Stimulated activated CD4-positive, alpha-beta T cell treated with anti-CD3 and anti-CD28 coated beads, Interleukin-2, amount 100 ng/mL, for 48 hours (primary cell): ENCODE results near the gene INTS7.
"Not testable (repeated sequence)": the region's sequence is repeated elsewhere in the genome, so short reads cannot be mapped to it uniquely, and the experiment has no call there.

Experiments
- DNase-seq, 2 donors: peaks; one replicate each; pipeline ENCODE4 v3.0.0-alpha.2; 2020

Gene INTS7

DNA sequence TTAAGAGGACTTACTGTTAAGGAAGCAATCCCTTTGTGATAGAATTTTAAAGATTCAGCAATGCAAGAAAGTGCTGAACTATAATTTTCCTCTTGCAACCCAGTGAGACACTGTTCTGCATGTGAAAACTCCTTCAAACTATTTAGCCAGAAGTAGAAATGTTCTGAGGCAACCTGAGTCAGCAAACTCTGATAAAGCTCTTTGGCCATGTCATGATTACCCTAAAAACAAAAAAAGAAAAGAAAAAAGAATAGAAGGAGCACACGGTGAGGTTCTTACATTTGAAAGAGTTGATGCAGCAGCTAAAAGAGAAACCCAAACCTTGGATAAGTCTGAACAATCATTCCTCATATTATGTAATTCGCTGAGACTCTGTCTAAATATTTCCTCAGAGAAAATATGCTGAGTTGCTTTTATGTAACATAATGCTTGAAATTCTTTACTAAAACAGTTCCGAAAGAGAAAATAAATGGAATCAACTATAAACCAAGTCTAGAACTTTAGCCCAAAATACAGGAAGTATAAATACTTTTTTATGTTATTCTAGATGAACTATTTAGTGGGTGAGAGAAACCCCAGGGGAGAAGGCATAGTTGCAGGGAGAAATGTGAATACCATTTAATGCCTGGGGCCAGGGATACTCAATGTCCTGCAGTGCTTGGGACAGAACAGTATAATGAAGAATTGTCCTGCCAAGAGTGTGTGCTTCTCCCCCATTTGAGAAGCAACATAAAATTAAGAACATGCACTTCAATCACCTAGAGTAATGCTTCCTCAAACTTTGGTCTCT lies 60.0 kb downstream of the INTS7 start:
- DNase-seq = no peak

DNA sequence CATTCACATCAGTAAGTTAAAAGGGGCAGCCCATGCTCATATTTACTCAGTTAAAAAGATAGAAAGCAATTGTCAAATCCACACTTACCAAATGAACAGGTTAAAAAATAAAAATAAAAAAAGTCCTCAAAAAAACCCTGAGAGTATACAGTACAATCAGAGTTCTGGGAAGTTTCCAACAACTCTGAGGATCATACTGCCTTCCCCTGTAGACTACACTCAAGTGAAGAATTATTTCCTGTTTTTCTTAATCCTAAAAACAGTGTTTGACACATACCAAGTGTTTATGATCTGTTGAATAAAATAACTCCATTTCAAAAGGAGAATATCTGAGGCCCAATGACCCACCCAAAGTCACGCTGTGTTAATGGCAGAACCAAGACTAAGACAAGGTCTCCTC lies 61.8 kb downstream of the INTS7 start:
- DNase-seq = no peak

DNA sequence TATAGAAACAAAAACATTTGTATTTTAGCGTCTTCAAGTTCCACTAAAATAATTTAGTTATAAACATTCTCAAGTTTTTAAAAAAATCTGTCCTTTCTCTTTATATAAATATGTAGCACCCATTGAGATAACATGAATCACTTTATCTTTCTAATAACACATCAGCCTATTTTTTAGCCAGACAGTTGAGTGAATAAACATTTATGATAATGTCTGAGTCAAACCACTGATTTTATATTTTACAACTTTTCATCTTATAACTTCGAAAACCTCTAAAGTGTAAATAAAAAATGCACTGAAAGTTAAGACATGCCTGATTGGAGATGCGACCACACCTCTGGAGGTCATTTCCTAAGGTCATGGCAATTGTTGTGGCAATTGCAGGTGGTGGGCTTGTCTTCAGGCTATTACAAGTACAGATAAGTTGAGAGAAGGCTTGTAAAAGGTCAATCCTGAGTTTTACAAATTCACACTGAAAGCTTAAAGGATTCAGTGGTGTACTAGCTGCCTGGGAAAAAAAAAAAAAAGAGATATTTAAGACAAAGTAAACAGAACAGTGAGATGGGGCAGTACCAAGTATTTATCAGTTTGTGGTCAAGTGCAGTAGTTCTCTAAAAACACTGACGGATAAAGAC lies 67.0 kb downstream of the INTS7 start:
- DNase-seq = no peak

DNA sequence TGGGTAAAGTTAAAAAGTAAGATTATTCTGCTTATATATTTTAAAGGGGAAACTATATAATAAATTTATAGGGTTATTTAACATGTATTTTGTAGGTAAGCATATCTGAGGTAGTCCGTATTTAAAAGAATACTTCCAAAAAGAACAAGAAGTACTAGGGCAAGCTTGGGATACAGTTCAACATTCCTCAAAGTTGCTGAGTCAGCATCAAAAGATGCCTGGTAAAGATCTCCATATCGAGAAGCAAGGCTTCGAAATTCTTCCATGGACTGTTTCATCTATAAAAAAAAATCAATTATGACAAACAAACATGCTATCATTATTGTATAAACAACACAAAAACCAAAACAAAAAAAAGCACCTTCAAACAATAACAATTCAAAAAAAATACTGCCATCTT lies 67.7 kb downstream of the INTS7 start:
- DNase-seq = no peak

DNA sequence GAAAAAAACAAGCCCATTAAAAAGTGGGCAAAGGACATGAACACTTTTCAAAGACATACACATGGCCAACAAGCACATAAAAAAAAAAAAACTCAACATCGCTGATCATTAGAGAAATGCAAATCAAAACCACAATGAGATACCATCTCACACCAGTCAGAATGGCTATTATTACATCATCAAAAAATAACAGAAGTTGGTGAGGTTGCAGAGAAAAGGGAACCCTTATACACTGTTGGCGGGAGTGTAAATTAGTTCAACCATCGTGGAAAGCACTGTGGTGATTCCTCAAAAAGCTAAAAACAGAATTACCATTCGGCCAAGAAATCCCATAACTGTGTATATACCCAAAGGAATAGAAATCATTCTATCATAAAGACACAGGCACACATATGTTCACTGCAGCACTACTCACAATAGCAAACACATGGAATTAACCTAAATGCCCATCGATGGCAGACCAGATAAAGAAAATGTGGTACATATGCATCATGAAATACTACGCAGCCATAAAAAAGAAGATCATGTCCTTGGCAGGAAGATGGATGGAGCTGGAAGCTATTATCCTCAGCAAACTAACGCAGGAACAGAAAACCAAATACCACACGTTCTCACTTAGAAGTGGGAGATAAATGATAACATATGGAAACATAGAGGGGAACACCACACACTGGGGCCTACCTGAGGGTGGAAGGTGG lies 70.1 kb downstream of the INTS7 start:
- DNase-seq = no peak

DNA sequence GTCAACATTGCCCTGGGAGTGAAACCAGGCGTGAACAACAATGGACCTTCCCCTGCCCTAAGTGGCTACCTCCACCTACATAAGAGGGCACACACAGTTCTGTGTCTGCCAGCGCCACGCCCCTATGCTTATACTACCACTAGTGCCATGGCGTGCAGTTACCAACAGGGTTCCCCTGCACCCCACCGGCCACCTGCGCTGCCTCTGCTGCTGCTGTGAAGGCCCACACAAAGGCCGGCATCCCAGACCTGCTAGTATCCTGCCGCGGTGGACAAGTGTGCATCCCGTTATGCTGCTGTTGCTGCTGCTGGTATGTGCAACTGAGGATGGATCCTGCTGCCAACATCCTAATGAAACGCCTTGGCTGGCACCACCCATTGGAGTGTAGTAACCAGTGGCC lies 75.7 kb downstream of the INTS7 start:
- DNase-seq = no peak

DNA sequence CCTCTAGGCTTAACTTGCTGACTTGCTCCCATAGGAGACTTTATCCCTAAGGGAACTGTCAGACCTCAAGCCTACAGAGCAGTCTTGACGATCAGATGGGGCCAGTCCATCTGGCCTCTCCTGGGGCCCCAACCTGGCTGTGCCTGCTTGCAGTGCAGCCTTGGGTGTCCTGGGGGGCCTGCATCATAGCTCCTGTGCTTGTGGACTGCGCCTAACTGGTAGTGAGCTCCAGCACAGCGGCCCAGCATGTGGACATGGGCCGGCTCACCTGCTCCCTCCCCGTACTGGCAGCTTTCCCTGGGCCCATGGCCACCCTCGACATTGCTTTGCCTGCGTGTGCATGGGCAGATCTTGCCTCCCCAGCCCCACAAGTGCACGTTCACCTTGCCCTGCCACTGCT lies 76.1 kb downstream of the INTS7 start:
- DNase-seq = no peak

DNA sequence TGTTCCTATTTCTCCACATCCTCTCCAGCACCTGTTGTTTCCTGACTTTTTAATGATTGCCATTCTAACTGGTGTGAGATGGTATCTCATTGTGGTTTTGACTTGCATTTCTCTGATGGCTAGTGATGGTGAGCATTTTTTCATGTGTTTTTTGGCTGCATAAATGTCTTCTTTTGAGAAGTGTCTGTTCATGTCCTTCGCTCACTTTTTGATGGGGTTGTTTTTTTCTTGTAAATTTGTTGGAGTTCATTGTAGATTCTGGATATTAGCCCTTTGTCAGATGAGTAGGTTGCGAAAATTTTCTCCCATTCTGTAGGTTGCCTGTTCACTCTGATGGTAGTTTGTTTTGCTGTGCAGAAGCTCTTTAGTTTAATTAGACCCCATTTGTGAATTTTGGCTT lies 81.3 kb downstream of the INTS7 start:
- not testable (repeated sequence) for DNase-seq

DNA sequence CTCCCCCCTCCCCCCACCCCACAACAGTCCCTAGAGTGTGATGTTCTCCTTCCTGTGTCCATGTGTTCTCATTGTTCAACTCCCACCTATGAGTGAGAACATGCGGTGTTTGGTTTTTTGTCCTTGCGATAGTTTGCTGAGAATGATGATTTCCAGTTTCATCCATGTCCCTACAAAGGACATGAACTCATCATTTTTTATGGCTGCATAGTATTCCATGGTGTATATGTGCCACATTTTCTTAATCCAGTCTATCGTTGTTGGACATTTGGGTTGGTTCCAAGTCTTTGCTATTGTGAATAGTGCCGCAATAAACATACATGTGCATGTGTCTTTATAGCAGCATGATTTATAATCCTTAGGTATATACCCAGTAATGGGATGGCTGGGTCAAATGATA lies 81.8 kb downstream of the INTS7 start:
- DNase-seq = not testable (repeated sequence)

DNA sequence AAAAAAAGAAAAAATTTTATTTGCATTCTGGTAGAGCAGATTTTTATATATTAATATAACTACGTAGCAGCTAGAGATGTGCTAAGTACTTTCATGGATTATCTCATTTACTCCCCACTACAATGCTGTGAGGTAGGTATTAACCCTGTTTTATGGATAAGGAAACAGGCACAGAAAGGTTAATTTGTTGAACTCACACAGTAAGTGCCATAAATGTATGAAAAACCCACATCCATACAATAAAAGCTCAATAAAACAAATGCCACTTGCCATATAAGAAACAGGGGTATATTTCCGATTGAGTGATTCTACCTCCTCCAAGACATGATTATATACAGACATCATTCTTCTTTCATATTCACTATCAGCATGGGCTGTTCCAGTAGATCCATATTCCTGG lies 83.1 kb downstream of the INTS7 start:
- DNase-seq = no peak

DNA sequence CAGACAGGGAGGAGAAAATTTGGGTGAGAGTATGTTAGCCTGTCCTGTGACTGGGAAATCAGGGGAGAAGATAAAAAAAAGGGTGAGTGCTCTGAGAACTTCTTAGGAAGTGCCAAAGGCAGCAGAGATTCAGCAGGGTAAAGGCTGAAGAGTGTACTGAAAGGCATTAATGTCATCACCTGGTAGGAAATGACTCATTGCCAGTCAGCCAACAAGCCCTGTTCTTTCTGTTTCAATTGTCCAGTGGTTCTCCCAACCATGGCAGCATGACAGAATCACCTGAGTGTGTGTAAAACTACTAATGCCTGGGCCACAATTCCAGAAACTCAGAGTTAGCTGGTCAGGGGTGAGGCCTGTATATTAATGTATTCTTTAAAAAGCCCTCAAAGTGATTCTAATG lies 83.5 kb downstream of the INTS7 start:
- no peak for DNase-seq

DNA sequence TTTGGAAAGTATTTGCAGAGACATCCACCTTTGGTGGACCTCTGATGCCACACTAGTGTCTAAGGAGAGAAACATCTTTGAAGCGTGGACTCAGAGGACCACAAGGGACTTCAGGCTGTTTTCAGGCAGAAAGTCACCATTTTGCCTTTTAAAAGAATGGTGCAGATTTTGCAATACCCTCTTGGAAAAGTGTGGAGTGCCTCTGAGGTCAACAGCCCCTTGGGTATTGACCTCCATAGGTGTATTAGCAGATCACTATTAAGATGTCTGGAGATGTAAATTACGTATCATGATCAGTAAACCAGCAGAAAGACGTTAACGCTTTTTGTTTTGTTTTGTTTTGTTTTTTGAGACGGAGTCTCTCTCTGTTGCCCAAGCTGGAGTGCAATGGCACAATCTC lies 87.0 kb downstream of the INTS7 start:
- DNase-seq = no peak

DNA sequence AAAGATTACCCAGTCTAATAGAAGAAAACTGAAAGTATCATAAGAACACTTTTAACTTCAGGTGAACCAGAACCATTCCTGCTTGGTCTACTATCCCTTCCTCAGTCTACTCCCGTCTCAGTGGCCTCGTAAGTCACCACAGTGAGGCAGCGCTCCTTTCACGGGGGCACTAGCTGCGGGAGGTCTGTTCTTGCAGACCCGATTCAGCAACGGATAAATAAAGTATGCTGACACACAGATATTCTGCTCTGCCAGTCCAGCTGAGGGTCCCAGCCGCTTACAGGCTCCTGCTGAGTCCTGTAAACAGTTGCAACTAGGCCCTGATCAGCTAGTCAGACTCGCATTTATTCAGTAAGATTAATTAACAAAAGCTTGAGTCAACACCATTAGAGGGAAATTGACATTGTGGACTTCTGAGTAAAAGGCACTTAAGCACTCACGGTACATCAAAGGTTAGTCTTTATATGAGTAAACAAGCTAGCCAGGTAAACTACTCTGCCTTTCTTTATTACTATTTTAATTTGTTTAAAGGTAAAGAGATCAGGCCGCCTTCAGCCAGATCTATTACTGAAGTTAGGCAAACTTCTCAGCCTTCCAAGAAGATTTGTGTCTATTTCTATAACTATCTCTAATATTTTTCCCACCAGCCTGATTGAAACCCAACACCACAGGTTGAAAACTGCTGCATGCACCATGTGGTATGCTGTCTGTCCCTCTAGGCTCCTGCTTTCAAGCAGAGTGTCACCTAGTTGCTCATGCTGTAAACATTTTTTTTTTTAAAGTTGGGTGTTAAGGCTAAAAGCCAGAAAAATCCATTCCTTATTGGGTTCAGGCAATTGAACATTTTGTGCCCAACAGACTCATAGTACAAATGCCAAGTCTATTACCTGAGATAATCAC lies 87.7 kb downstream of the INTS7 start:
- no peak for DNase-seq

DNA sequence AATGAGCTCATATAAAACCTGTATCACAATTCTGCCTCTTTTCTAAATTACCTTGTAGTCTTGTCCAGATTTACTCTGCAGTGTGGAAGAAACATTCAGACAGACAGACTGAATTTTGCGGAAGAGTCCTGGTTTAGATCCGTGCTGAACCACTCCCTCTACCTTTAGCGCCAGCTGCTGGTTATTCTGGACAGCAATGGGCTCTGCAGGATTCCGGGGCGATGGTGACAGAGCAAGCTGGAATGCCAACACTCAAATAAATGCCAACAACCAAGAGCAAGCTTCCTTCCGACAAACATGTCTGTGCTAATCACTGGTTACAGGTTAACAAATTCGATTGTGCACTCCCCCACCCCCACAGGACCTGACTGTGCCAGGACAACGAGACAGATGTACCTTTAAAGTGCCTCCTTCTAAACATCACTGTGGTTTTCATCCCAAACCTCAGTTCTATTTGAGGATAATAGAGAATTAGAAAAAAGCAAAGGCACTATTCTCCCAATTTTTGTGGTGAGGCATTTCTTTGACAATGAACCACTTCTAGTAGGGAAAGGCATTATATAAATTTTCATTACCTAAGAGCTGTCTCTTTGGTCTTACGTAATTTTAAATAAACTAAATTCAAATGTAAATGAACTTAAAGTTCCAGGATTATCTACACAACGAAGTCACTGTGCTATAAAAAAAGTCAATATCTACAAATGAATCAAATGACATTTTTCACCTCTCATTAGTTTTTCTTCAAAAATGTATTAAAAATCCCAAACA lies 90.4 kb downstream of the INTS7 start:
- DNase-seq = no peak

DNA sequence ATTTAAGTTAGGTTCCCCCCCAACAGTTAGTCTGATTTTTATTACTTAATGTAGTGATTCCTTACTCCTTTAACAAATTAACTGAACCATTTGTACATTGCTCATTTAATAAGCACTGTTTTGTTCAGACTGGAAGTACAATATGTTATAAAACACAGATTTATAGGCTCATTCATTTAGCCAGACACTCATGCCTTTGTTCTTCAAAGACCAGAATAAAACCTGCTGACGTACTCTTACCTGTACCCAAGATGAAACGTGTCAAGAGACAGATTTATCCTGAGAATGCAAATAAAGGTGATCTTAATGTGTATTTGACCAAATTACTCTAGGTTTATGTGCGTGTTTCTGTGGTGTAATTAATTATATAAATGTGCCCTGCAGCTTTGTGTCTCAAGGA lies 92.8 kb downstream of the INTS7 start:
- no peak for DNase-seq

DNA sequence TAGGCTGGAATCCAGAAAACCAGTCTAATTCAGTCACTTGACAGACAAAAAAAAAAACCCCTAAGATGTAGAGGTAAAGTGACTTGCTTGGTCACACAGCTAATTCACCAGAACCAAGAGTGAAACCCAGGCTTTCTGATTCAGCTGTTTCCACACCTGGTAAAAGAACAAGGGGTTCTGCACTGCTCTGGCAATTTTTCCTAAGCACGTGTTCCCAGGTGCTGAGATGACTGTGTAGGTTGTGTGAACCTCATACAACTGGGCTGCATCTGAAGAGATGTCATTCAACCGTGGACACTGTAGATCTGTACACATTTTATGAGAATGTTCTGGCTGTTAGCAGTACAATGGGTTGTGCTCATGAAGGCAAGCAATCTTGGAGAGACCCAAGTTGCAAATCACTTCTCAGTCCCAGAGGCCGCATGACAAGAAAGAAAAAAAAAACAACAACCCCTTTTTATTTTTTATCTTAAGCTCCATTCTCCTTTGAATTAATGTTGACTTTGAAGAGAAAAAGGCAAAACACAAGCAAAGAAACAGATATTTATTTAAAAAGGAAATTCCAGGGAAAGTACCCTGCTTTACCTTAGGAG lies 95.4 kb downstream of the INTS7 start:
- peak; percentile 22 to 34 for DNase-seq

DNA sequence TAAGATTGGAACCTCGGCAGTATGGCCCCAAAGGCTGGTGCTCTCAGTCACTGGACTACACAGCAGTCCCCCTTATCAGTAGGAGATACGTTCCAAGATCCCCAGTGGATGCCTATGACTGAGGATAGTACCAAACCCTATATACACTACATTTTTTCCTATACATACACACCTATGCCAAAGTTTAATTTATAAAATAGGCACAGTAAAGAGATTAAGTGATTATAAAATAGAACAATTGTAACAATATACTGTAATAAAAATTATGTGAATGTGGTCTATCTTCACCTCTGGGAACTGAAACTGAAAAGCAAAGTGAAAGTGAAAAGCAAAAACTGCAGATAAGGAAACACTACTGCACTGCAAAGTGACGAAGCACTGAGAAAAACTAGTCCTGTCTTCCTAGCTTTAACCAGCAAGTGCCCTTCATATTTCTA lies 96.8 kb downstream of the INTS7 start:
- DNase-seq = no peak

DNA sequence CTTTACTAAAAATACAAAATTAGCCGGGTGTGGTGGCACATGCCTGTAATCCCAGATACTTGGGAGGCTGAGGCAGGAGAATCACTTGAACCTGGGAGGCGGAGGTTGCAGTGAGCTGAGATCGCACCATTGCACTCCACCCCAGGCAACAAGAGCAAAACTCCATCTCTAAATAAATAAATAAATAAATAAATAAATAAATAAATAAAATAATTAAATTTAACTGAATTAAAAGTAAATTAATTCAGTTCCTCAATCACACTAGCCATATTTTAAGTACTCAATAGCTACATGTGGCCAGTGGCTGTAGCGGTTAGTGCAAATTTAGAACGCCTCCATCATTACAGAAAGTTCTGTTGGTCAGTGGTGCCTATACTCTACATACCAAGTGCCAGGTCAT lies 97.9 kb downstream of the INTS7 start:
- not testable (repeated sequence) for DNase-seq

DNA sequence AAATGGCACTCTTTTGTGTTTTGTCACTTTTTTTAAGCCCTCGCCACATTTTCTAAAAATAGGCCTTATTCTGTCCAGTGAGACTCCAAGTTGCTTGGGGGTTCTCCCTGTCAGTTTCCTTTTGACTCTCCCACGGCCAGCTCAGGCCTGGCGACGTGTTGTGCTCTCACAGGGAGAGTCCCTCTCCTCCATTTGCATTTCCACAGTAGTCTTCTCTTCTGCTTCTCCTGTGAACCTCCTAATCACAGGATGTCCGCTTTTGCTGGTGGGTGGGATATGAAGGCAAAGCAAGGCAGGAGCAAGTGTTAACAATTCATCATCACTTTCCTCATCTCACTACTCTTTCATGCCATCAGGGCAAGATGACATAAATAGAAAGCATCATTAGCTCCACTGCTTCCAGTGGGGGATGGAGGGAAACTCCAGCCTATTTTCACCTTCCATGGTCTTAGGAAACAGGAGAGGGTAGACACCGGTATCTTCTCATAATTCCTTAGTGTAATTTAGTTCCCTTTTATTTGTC lies 99.8 kb downstream of the INTS7 start:
- DNase-seq = peak; percentile 58 to 66

DNA sequence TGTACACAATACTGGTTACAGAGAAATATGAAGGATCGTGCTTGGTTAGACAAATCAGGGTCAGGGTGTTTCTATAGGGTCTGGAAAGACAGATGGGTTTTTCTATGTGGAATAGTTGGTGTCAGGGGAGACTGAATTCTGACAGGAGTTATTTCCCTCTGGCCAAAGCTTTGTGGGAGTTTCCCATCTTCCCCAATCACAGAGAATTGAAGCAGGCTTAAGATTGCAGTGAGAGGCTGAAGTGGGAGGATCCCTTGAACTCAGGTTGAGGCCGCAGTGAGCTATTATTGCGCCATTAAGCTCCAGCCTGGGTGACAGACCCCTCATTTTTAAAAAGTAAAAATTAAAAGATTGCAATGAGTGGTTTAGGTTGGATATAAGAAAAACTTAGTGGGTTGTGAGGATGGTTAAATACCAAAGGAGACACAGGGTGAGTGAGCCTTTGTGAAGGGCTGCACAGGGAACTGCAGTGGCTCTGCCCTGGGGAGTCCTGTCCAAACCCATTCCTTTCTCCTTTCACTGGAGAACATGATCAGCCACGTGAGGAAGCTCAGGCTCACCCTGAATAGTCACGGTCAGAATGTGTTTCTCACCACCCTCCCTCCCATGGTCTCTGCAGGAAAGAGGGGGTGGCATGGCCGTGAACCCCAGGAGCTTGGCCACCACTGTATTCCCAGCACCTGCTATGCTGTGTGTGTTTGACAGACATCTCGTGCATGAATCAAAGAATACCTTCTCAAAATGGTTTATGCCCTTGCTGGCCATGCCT lies 101.2 kb downstream of the INTS7 start:
- no peak for DNase-seq

DNA sequence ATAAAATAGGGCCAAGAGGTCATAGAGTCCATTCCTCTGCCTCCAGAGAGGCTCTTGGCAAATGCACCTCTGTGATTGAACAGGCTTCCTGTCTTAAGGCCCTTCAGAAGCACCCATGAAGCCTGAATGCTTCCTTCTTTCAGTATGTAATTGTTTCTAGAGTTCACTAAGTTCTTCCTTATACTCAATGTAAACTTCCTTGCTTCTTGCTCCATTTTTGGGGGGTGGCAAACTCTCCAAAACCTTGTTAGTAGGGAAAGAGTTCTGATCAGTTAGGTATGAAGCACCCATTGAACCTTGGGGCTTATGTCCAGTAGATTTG lies 102.5 kb downstream of the INTS7 start:
- no peak for DNase-seq
